IPS-18c (cell line): ENCODE data around the gene BTBD16.

Source experiments
- H3K4me3 ChIP-seq: 2 replicates; pipeline ENCODE4 v1.7.0; 2013; ENCODE audit warnings: low read depth, mild to moderate bottlenecking, low read length, moderate library complexity; ENCODE audit not compliant: insufficient read depth
- H3K9me3 ChIP-seq: one replicate; pipeline ENCODE4 v1.6.1; 2013; ENCODE audit warnings: mild to moderate bottlenecking, low read length, moderate library complexity; ENCODE audit not compliant: control insufficient read depth, insufficient read depth

The BTBD16 gene

GRCh38 chr10:122244001-122244975 is 26.8 kb upstream of the BTBD16 start:
- Histone ChIP-seq H3K9me3 (no peaks in the 10 kb centered on the region), H3K4me3 (no peak overlapping the region)

GRCh38 chr10:122245136-122245535 is 26.0 kb upstream of the BTBD16 start:
- Histone ChIP-seq H3K9me3 (no peaks in the 10 kb centered on the region), H3K4me3 (no peak overlapping the region)

DNA sequence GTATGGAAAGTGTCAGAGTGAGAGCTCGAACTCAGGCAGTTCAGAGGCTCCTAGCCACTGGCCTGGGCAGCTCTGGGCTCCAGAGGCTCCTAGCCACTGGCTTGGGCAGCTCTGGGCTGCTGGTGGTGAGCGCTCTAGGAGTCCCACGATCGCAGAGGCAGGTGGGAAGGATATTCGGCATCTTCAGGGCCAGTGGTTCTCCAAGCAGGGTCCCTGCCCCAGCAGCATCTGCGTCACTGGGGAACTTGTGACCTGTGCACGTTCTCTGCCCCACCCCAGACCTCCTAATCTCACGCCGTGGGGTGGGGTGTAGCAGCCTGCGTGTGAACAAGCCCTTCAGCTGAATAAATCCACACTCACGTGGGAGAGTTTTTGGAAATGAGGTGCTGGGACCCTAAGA is 25.2 kb upstream of the BTBD16 start:
- Histone ChIP-seq H3K4me3 (no peak overlapping the region), H3K9me3 (no peaks in the 10 kb centered on the region)

DNA sequence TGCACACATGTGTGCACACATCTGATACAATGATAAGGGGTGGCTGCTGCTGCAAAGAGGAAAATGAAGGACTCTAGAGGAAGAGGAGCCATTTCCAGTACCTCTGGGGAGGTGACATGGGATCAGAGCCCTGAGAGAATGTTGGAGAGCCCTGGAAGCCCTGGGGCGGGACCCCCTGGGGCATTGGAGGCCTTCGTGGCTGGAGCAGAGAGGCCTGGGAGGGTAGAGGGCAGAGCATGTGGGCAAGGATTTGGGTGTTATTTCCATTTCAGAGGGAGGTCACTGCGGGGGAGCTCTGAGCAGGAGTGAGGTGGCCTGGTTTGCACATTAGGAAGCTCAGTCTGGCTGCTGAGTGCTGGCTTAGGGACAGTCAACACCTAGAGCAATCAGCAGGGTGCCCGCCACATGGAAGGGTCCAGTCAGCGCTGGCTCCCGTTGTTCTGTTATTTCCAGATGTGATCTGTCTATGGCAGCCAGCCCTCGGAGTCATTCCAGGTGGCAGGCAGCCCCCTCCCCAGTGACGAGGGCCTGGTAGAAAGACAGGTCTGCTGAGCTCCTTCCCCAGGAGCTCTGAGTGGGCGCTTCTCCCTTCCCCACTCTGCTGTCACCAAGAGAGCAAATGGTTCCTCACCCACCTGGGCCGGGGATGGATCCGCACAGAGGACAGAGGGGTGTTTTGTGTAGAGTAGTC is 24.1 kb upstream of the BTBD16 start:
- H3K4me3 ChIP-seq = no peak overlapping the region
- no peaks in the 10 kb centered on the region for H3K9me3 ChIP-seq

GRCh38 chr10:122248356-122249302 is 22.5 kb upstream of the BTBD16 start:
- H3K9me3 ChIP-seq = no peaks in the 10 kb centered on the region
- no peak overlapping the region for H3K4me3 ChIP-seq

GRCh38 chr10:122249303-122249850 is 21.7 kb upstream of the BTBD16 start:
- Histone ChIP-seq H3K9me3 (no peaks in the 10 kb centered on the region), H3K4me3 (no peak overlapping the region)

DNA sequence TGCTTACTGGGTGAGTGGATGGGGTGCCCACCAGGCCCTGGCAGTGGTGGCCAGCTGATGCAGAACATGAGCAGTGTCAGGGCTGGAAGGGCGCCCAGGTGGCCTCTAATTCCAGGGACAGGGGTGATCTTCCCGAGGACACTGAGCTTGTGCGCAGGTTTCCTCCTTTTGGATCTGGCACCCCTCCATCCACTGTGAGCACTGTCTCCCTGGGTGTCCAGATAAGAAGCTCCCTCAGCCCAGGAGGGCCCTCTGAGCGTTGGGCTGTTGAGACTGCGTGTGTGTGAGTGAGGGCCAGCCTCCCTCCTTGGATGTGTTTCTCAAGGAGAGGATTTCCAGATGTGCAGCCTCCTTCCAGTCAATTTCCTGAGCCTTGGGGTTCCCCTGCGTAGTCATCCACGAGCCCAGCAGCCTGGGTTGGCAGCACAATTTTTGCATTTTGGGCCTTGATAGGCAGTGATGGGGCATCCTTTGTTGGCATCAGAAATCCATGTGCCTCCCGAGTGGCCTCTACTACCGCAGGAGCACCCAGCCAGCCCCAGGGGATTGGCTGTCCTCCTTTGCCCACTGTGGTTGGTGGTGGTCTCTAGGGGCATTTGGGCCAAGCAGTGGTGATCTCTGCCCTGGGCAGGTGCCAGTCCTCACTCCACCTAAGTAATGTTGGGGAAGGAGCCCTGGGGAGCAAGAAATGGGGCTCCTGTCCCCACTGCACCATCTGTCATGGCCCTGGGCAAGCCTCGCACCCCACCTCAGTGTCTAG is 20.9 kb upstream of the BTBD16 start:
- Histone ChIP-seq H3K9me3 (no peaks in the 10 kb centered on the region), H3K4me3 (no peak overlapping the region)

- no peak overlapping the region for H3K4me3 ChIP-seq
- H3K9me3 ChIP-seq = no peaks in the 10 kb centered on the region
Measured at GRCh38 chr10:122251459-122252255, 19.4 kb upstream of the BTBD16 start.

DNA sequence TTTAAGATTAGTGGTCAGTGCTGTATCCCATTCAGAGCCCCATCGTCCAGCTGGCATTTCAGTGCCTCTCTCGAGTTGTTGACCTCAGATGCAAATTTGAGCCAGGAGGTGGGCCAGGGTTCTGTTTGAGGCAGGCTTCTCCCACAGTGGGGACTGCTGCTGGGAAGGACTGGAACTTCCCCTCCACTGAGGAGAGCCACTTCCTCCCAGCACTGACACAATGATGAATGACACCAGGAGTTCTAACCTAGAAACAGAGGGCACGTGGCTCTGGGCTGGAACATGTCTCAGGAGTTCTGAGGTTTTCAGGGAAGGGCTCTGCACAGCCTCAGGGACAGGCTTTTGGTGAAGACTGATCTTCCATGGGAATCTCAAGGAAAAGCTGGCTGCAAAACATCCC is 18.3 kb upstream of the BTBD16 start:
- Histone ChIP-seq H3K4me3 (no peak overlapping the region), H3K9me3 (no peaks in the 10 kb centered on the region)

- H3K9me3 ChIP-seq = no peaks in the 10 kb centered on the region
- no peak overlapping the region for H3K4me3 ChIP-seq
Measured at GRCh38 chr10:122253605-122254004, 17.5 kb upstream of the BTBD16 start.

DNA sequence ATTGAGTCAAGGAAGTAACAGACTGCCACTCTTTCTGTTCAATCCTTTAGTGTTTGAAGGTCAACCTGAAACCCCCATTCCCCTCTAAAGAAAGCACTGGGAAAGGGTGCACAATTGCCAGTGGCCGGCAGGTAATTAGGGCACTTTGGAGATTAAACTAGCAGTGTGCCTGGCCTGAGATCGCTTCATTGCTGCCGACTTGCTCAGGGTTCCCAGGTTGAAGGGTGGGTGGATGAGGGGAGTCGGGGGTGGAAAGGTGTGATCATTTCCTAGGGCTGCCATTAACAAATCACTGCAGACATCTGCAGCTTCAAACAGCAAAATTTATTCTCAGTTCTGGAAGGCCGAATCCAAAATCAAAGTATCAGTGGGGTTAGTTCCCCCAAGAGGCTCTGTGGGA is 16.3 kb upstream of the BTBD16 start:
- H3K9me3 ChIP-seq = no peaks in the 10 kb centered on the region
- no peak overlapping the region for H3K4me3 ChIP-seq

GRCh38 chr10:122255509-122256301 is 15.4 kb upstream of the BTBD16 start:
- Histone ChIP-seq H3K9me3 (no peaks in the 10 kb centered on the region), H3K4me3 (no peak overlapping the region)

GRCh38 chr10:122257041-122257440 is 14.1 kb upstream of the BTBD16 start:
- H3K4me3 ChIP-seq = no peak overlapping the region
- no peaks in the 10 kb centered on the region for H3K9me3 ChIP-seq

GRCh38 chr10:122258136-122259074 is 12.7 kb upstream of the BTBD16 start:
- no peak overlapping the region for H3K4me3 ChIP-seq
- H3K9me3 ChIP-seq = no peaks in the 10 kb centered on the region
